ENCODE measurements around the gene MRPL58. TPM values are rescaled to one million over a fixed set of nuclear protein-coding genes. Genes with fewer than 3 reads are reported as not detected.

The MRPL58 gene
- total RNA-seq, 4 donors from 2014 or later, result 28.0 to 48.5 (median 42.6) TPM

DNA sequence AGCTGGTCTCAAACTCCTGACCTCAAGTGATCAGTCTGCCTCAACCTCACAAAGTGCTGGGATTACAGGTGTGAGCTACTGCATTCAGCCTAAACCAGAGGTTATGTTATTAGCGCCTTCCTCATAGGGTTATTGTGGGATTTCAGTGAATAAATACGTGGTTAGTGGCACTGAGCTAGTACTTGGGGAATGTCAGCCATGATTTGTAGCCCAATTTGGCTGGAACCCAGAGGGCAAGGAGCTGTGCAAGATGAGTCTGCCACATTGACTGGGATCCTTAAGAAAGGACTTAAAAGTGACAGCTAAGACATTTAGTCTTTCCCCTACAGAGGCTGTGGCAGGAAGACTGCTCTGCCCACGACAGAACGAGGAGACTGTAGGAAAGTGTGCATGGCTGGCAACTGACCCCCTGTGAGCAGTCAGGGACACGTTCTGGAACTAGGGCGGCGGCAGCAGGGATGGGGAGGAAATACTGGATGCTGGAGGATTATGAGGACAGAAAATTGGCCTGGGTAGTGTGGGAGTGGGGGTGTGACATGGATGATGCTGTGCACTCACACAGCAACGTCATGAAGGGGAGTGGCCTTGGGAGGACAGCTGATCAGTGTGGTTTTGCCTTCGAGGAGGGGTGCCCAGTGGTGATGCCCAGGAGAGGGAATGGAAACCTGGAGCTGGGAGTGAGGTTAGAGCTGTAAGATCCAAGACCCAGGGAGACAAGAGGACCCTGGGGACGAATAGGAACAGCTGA lies 19.7 kb downstream of the MRPL58 start:
- ATAC-seq (ENCODE audit: low FRiP score), result peak; percentile 41
- peak; percentile 66 for DNase-seq (ENCODE audit: low spot score)
- TF ChIP-seq, protein P1, sequence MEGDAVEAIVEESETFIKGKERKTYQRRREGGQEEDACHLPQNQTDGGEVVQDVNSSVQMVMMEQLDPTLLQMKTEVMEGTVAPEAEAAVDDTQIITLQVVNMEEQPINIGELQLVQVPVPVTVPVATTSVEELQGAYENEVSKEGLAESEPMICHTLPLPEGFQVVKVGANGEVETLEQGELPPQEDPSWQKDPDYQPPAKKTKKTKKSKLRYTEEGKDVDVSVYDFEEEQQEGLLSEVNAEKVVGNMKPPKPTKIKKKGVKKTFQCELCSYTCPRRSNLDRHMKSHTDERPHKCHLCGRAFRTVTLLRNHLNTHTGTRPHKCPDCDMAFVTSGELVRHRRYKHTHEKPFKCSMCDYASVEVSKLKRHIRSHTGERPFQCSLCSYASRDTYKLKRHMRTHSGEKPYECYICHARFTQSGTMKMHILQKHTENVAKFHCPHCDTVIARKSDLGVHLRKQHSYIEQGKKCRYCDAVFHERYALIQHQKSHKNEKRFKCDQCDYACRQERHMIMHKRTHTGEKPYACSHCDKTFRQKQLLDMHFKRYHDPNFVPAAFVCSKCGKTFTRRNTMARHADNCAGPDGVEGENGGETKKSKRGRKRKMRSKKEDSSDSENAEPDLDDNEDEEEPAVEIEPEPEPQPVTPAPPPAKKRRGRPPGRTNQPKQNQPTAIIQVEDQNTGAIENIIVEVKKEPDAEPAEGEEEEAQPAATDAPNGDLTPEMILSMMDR (IDR thresholded peaks at IDR 0.05), result no peak

DNA sequence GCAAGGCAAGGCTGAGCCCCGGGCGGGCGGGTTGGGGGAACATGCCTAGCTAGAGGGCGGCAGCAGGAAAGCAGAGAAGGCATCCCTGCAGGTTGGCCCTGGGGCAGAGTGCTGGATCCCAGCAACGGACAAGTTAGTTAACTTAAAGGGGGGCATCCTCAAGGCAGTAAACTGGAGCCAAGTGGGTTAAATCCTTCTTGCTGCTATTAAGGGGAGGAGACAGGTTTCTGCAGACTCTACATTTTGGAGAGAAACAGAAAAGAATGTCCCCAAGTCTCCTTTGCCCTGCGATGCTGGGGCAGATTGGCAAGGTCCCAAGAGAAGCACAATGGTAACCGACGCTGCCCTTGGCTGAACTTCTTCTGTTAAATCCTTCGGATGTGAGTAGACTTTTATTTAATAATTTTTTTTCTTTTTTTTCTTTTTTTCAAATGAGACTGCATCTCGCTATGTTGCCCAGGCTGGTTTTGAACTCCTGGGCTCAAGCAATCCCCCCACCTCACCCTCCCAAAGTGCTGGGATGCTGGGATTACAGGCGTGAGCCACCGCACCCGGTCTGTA lies 20.3 kb downstream of the MRPL58 start:
- ATAC-seq (ENCODE audit: low FRiP score) (no peak), DNase-seq (ENCODE audit: low spot score) (no peak)
- TF ChIP-seq, protein P1 (IDR thresholded peaks at IDR 0.05), result no peak

DNA sequence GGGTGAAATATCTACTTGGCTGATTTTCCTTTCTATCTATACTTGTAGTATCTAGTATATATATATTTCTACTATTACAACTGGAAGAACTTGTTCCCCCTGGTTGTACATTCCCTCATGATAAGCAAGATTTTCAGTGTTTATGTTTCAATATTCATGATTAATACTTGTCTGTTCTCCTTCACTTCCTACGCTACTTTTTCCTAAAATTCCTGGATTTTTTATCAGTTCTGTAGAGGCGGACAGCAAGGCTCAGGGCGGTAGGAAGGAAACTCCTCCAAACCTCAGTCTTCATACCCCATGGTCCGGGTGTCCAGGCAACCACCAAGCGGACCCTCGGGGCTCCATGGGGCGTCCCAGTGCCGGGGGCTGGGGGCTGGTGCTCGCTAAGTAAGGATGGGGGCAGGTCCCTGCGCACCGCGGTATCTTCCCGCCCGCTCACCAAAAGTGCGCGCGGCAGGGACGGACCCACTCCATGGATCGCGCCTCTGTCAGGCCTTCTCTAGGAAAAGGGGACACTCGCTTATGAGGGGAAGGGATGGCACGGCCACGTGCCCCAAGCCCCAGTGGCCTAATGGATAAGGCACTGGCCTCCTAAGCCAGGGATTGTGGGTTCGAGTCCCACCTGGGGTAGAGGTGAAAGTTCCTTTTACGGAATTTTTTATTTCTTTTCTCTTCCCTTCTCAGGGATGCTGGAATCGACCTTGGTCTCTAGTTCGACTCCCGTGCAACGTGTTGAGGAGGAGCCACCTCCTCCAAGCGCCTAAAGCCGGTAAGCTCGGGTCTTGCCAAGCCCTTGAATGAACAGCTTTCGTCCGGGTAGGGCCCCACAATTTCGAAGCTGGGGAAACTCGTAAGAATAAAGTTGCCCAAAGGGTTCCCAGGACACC lies 21.1 kb downstream of the MRPL58 start:
- ATAC-seq (ENCODE audit: low FRiP score) (peak; percentile 63), DNase-seq (ENCODE audit: low spot score) (peak; percentile 88)
- TF ChIP-seq, protein P1 (IDR thresholded peaks at IDR 0.05), result no peak

DNA sequence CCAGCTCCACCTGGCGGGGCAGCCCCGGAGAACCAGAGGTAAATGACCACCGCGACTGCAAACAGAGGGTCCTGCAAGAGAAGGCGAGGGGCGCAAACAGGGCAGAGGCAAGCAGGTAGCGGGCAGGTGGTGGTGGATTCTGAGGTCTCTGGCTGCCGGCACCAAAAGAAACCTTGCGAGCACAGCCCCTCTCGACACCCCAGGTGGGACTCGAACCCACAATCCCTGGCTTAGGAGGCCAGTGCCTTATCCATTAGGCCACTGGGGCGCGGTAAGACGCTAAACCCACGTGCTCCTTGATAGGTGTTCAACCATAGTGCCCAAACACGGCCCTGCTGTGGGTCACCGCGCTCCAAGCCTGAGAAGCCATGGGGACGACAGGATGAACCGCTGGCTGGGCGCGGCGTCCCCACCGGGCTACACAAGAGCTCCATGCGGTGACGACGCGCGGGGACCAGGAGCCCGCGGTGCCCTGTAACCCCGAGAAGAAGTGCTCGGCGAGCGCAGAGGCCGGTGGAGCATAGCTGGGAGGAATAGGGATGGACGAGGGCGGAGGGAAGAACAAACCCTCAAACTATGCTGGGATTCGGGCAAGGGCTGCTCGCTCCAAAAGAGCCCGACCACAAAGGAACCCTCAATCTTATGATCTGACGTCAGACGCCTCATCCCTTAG lies 21.9 kb downstream of the MRPL58 start:
- peak; percentile 86 for DNase-seq (ENCODE audit: low spot score)
- ATAC-seq (ENCODE audit: low FRiP score), result peak; percentile 64
- TF ChIP-seq, protein P1 (IDR thresholded peaks at IDR 0.05), result no peak

DNA sequence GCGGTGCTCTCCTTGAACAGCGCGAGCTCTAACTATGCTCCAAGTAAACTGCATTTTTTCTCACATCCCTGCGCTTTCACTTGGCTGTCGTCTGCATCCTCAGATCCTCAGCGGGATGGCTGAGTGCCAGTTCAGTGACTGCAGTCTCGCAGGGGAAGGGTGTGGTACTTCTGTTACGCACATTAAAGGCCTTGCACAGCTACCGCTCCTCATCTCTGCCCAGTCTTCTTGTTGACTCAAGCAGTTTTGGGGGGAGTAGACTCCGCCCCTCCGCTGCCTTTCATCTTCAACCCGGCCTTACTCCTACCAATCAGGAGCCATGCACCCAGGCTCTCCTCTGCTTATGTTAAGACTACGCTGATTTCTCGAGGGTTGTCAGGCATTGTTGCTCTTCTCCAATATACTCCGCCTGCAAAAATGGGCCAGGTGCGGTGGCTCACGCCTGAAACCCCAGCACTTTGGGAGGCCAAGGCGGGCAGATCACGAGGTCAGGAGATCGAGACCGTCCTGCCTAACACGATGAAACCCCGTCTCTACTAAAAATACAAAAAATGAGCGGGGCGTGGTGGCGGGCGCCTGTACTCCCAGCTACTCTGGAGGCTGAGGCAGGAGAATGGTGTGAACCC lies 24.3 kb downstream of the MRPL58 start:
- ATAC-seq (ENCODE audit: low FRiP score), result no peak
- TF ChIP-seq, protein P1 (IDR thresholded peaks at IDR 0.05), result no peak
- DNase-seq (ENCODE audit: low spot score), result peak; percentile 78

DNA sequence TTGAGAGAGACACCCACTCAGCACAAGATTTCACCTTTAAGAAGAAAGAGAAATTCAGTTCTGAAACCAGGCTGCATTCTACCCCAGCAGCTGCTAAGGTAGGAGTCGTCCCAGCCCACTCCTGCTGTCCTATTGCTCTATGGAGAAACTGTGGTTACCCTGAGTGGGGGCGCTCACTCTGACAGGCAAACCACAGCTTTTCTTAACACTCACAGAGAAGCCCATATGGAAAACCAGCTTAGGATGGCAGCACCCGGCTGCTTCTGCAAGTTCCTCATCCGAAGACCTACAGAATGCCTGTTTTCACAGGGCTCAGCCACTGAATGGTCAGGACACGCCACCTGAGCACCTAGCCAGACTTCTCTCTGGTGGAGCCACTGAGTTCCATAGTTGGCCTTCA lies 26.8 kb downstream of the MRPL58 start:
- DNase-seq (ENCODE audit: low spot score), result no peak
- ATAC-seq (ENCODE audit: low FRiP score), result no peak
- TF ChIP-seq, protein P1 (IDR thresholded peaks at IDR 0.05), result no peak

All from omental fat pad (tissue), 4 donors.